Keratinocyte (primary cell): ENCODE results near the gene TMED7.

Experiments
- EZH2 ChIP-seq: IDR thresholded peaks from one replicate; pipeline ENCODE4 v1.6.1; 2012; ENCODE audit warnings: inconsistent platforms, mild to moderate bottlenecking, low read length, moderate library complexity
- TF ChIP-seq, protein P1 (sequence below), 3 experiments: IDR thresholded peaks in 1 of 3; conservative IDR thresholded peaks in 1 of 3; optimal IDR thresholded peaks in 1 of 3; 2 replicates in 2 of 3; 3 replicates in 1 of 3; pipeline versions ENCODE3 to v1.5.1; 2011; ENCODE audit warnings: low read length in 3 of 3, mild to moderate bottlenecking in 3 of 3, moderate library complexity in 2 of 3, control low read depth in 1 of 3, inconsistent platforms in 1 of 3; ENCODE audit not compliant: insufficient read depth in 2 of 3; ENCODE audit errors: extremely low read depth in 1 of 3

DNA sequence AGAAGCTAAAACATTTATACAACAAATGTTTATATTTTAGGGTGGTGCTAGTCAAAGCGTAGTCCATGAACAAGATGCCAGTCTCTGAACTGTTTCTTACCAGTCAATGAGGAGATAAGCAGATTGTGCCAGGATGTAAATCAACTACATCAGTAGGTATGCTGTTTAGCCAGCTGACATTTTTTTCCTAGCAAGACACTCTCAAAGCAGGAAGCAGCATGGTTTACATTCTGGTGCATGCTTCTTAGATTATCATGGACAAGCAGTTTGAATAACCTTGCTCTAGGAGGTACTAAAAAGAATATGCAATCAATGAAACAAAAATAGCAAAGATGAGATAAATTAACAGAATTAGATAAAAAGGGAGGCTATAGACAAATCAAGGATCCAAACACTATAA is 40.6 kb downstream of the TMED7 start:
- TF ChIP-seq, protein P1, sequence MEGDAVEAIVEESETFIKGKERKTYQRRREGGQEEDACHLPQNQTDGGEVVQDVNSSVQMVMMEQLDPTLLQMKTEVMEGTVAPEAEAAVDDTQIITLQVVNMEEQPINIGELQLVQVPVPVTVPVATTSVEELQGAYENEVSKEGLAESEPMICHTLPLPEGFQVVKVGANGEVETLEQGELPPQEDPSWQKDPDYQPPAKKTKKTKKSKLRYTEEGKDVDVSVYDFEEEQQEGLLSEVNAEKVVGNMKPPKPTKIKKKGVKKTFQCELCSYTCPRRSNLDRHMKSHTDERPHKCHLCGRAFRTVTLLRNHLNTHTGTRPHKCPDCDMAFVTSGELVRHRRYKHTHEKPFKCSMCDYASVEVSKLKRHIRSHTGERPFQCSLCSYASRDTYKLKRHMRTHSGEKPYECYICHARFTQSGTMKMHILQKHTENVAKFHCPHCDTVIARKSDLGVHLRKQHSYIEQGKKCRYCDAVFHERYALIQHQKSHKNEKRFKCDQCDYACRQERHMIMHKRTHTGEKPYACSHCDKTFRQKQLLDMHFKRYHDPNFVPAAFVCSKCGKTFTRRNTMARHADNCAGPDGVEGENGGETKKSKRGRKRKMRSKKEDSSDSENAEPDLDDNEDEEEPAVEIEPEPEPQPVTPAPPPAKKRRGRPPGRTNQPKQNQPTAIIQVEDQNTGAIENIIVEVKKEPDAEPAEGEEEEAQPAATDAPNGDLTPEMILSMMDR (optimal IDR thresholded peaks at IDR 0.05 in 1 of 3, IDR thresholded peaks at IDR 0.05 in 1 of 3, conservative IDR thresholded peaks at IDR 0.05 in 1 of 3; ENCODE audit: extremely low read depth in 1 of 3, insufficient read depth in 2 of 3, low read length in 3 of 3), result no peak
- TF ChIP-seq EZH2, result no peak
